Measurements from ENCODE around the gene CGREF1. TPM values are rescaled to one million over a fixed set of nuclear protein-coding genes. Genes with fewer than 3 reads are reported as not detected.
A peak's percentile ranks its signal among the peaks of the same experiment; 100 is the strongest.

The CGREF1 gene
- total and polyA plus RNA-seq, 2 donors (not counting 3 experiments of a cell fraction or from before 2014, with no cell fraction given), result 2.9 to 5.8 TPM

- intact Hi-C loops (cut with micrococcal nuclease), result loop anchor here (1.0 to 5.0 kb wide), 8 partner anchors 36 to 239 kb away; partner anchors contain the start of genes ATRAID, DPYSL5, PREB and SLC5A6
- dilution Hi-C loops (cut with MboI; ENCODE audit: extremely low pct_ligation_motif_present, low sequenced_read_pairs), result no loop called here
- TF ChIP-seq POLR2A (IDR thresholded peaks at IDR 0.05; ENCODE audit: low read depth, low read length), result peak; percentile 62
- no peak for TF ChIP-seq JUN (IDR thresholded peaks at IDR 0.05; ENCODE audit: borderline replicate concordance, insufficient read depth, insufficient read length, low read depth)
- TF ChIP-seq POLR2AphosphoS5 (IDR thresholded peaks at IDR 0.05; ENCODE audit: insufficient read depth, low read depth, low read length), result peak; percentile 90
- TF ChIP-seq, protein P1, sequence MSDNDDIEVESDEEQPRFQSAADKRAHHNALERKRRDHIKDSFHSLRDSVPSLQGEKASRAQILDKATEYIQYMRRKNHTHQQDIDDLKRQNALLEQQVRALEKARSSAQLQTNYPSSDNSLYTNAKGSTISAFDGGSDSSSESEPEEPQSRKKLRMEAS (IDR thresholded peaks at IDR 0.05; ENCODE audit: insufficient read depth, insufficient read length), result peak; percentile 87
- peak; percentile 45 for TF ChIP-seq MYC (IDR thresholded peaks at IDR 0.05; ENCODE audit: low read depth, low read length)
- no peak for TF ChIP-seq EZH2 (IDR thresholded peaks at IDR 0.05; ENCODE audit: borderline replicate concordance, low read depth, low read length, severe bottlenecking)
- no peak for TF ChIP-seq FOS (IDR thresholded peaks at IDR 0.05; ENCODE audit: borderline replicate concordance, insufficient read depth, low read length)
- no peak for TF ChIP-seq GATA2 (IDR thresholded peaks at IDR 0.05; ENCODE audit: insufficient read depth, insufficient read length, low read depth, low read length)
- TF ChIP-seq, protein P2, sequence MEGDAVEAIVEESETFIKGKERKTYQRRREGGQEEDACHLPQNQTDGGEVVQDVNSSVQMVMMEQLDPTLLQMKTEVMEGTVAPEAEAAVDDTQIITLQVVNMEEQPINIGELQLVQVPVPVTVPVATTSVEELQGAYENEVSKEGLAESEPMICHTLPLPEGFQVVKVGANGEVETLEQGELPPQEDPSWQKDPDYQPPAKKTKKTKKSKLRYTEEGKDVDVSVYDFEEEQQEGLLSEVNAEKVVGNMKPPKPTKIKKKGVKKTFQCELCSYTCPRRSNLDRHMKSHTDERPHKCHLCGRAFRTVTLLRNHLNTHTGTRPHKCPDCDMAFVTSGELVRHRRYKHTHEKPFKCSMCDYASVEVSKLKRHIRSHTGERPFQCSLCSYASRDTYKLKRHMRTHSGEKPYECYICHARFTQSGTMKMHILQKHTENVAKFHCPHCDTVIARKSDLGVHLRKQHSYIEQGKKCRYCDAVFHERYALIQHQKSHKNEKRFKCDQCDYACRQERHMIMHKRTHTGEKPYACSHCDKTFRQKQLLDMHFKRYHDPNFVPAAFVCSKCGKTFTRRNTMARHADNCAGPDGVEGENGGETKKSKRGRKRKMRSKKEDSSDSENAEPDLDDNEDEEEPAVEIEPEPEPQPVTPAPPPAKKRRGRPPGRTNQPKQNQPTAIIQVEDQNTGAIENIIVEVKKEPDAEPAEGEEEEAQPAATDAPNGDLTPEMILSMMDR (IDR thresholded peaks at IDR 0.05; ENCODE audit: extremely low read depth in 1 of 2, insufficient read depth in 1 of 2, low read depth in 1 of 2, low read length in 2 of 2), result peak; percentile 76 to 86
- Histone ChIP-seq H2AFZ (ENCODE audit: low read depth, low read length) (peak overlapping the region; percentile 88), H3K4me3 (replicated peaks in 1 of 3; ENCODE audit: insufficient read depth in 1 of 3, low read depth in 1 of 3, low read length in 3 of 3) (peak overlapping the region; percentile 55 to 73 (median 64)), H3K4me1 (ENCODE audit: control insufficient read depth, extremely low read depth, insufficient read depth, low read length) (peaks cover 12% of the 10 kb centered on the region), H3K9me1 (replicated peaks; ENCODE audit: control insufficient read depth, extremely low read depth, insufficient read depth, low read length) (no peaks in the 10 kb centered on the region), H3K9me3 (replicated peaks; ENCODE audit: control insufficient read depth, insufficient read depth, low read length) (no peaks in the 10 kb centered on the region), H3K4me2 (ENCODE audit: insufficient read depth, low read length) (peak overlapping the region; percentile 72), H3K79me2 (ENCODE audit: control insufficient read depth, insufficient read depth, low read length) (no peaks in the 10 kb centered on the region), H4K20me1 (replicated peaks; ENCODE audit: control insufficient read depth, extremely low read depth, insufficient read depth, low read length) (no peaks in the 10 kb centered on the region), H3K36me3 (ENCODE audit: control insufficient read depth in 2 of 2, extremely low read depth in 1 of 2, insufficient read depth in 2 of 2, low read length in 2 of 2) (no peaks in the 10 kb centered on the region), H3K27ac (ENCODE audit: insufficient read depth, low read depth, low read length) (peak overlapping the region; percentile 51), H3K9ac (replicated peaks; ENCODE audit: extremely low read depth, insufficient read depth, low read length) (peak overlapping the region; percentile 69), H3K27me3 (ENCODE audit: control insufficient read depth in 2 of 2, insufficient read depth in 2 of 2, low read length in 2 of 2) (no peaks in the 10 kb centered on the region)
- CTCF ChIA-PET, result interaction anchor here (0.6 to 6.0 kb wide), 17 partner anchors 11 to 240 kb away, joined by 3 to 55 read pairs (median 7); partner anchors contain the start of genes AGBL5, OST4, PREB and TRIM54
- no TSS peak for BruUV-seq (replicated peaks)
- POLR2A ChIA-PET, result interaction anchor here (0.9 kb wide), 1 partner anchor 35 kb away, joined by 3 read pairs; the partner anchor contains the start of gene AGBL5
- DNase-seq (ENCODE audit: low read depth, low spot score) (peak; percentile 94), FAIRE-seq (peak; percentile 89)
Observed at GRCh38 chr2:27086090-27086723, 32.7 kb downstream of the CGREF1 start.

All from endothelial cell of umbilical vein (primary cell).